HEK293 (cell line): Measurements from ENCODE around the gene CYP4F3.

Experiments used
- CTCF ChIA-PET: fragments of 350-600 bp; formaldehyde crosslinking; extraction: SDS; loops from one replicate; lab custom pipeline; 2021; ENCODE audit warnings: antibody characterized with exemption; lab: Yijun Ruan, JAX
- POLR2A ChIA-PET: fragments of 300-600 bp; formaldehyde crosslinking; extraction: SDS; loops from one replicate; lab custom pipeline; 2020; ENCODE audit warnings: antibody characterized with exemption, inconsistent platforms; lab: Yijun Ruan, JAX
- H3K27ac ChIP-seq: fragments of 200-500 bp; sonication (Bioruptor generic); 2 replicates; pipeline ENCODE4 v1.5.1; 2014; ENCODE audit warnings: low read depth, low read length, control low read depth, inconsistent platforms; ENCODE audit errors: extremely low read depth
- H3K36me3 ChIP-seq, 2 experiments: fragments of 200-500 bp in 1 of 2; sonication (Bioruptor generic) in 1 of 2; 1 replicate in 1 of 2; 2 replicates in 1 of 2; pipeline ENCODE4 v1.5.1; 2014 to 2017; ENCODE audit warnings: inconsistent platforms in 2 of 2, low read length in 2 of 2; ENCODE audit not compliant: control insufficient read depth in 2 of 2, insufficient read depth in 1 of 2
- H3K4me1 ChIP-seq: fragments of 200-500 bp; sonication (Bioruptor generic); 2 replicates; pipeline ENCODE4 v1.5.1; 2014; ENCODE audit warnings: mild to moderate bottlenecking, low read length, inconsistent platforms; ENCODE audit not compliant: control insufficient read depth, insufficient read depth
- H3K4me3 ChIP-seq: 2 replicates; pipeline ENCODE4 v1.5.1; 2011; ENCODE audit warnings: low read depth, mild to moderate bottlenecking, control low read depth, low read length, moderate library complexity
- H3K9me3 ChIP-seq: fragments of 200-500 bp; sonication (Bioruptor generic); 2 replicates; pipeline ENCODE4 v1.5.1; 2014; ENCODE audit warnings: low read depth, low read length, inconsistent platforms; ENCODE audit not compliant: control insufficient read depth, insufficient read depth
- GLIS2 ChIP-seq: fragments of 450-650 bp; formaldehyde crosslinking; IDR thresholded peaks from 2 replicates; pipeline ENCODE4 v1.5.1; 2016; ENCODE audit warnings: missing biosample characterization, missing genetic modification characterization
- KLF1 ChIP-seq: fragments of 450-650 bp; formaldehyde crosslinking; IDR thresholded peaks from 2 replicates; pipeline ENCODE4 v1.5.1; 2016; ENCODE audit warnings: missing biosample characterization, missing genetic modification characterization
- KLF7 ChIP-seq: fragments of 450-650 bp; formaldehyde crosslinking; IDR thresholded peaks from 2 replicates; pipeline ENCODE4 v1.5.1; 2016; ENCODE audit warnings: missing biosample characterization, missing genetic modification characterization, borderline replicate concordance
- PRDM1 ChIP-seq: fragments of 450-650 bp; formaldehyde crosslinking; IDR thresholded peaks from 2 replicates; pipeline ENCODE4; 2016; ENCODE audit warnings: missing biosample characterization, missing genetic modification characterization
- ZBTB48 ChIP-seq: fragments of 450-650 bp; formaldehyde crosslinking; IDR thresholded peaks from 2 replicates; pipeline ENCODE4 v1.5.1; 2016; ENCODE audit warnings: missing biosample characterization, missing genetic modification characterization
- ZFP41 ChIP-seq: fragments of 450-650 bp; formaldehyde crosslinking; IDR thresholded peaks from 2 replicates; pipeline ENCODE4 v1.5.1; 2016; ENCODE audit warnings: missing biosample characterization, missing genetic modification characterization, borderline replicate concordance
- ZIC2 ChIP-seq: fragments of 450-650 bp; formaldehyde crosslinking; IDR thresholded peaks from 2 replicates; pipeline ENCODE4 v1.5.1; 2016; ENCODE audit warnings: missing biosample characterization, missing genetic modification characterization
- ZNF10 ChIP-seq: fragments of 450-650 bp; formaldehyde crosslinking; IDR thresholded peaks from 2 replicates; pipeline ENCODE4 v1.5.1; 2017; ENCODE audit warnings: missing biosample characterization, missing genetic modification characterization
- ZNF138 ChIP-seq: fragments of 450-650 bp; formaldehyde crosslinking; IDR thresholded peaks from 2 replicates; pipeline ENCODE4 v1.5.1; 2016; ENCODE audit warnings: missing biosample characterization, missing genetic modification characterization, borderline replicate concordance
- ZNF169 ChIP-seq: fragments of 450-650 bp; formaldehyde crosslinking; IDR thresholded peaks from 2 replicates; pipeline ENCODE4 v1.5.1; 2016; ENCODE audit warnings: missing biosample characterization, missing genetic modification characterization
- ZNF184 ChIP-seq: fragments of 450-650 bp; IDR thresholded peaks from 2 replicates; pipeline ENCODE4 v1.5.1; 2018; ENCODE audit warnings: missing biosample characterization, mild to moderate bottlenecking, missing genetic modification characterization
- ZNF19 ChIP-seq: fragments of 450-650 bp; formaldehyde crosslinking; IDR thresholded peaks from 2 replicates; pipeline ENCODE4; 2016; ENCODE audit warnings: missing biosample characterization, missing genetic modification characterization, low read depth
- ZNF335 ChIP-seq: fragments of 450-650 bp; formaldehyde crosslinking; conservative IDR thresholded peaks from 2 replicates; pipeline ENCODE4 v1.5.1; 2016; ENCODE audit warnings: missing biosample characterization, missing genetic modification characterization
- ZNF510 ChIP-seq: fragments of 450-650 bp; formaldehyde crosslinking; IDR thresholded peaks from 2 replicates; pipeline ENCODE4 v1.5.1; 2018; ENCODE audit warnings: mild to moderate bottlenecking, missing genetic modification characterization, missing biosample characterization; ENCODE audit not compliant: insufficient replicate concordance
- ZNF558 ChIP-seq: fragments of 450-650 bp; formaldehyde crosslinking; IDR thresholded peaks from 2 replicates; pipeline ENCODE4 v1.5.1; 2016; ENCODE audit warnings: missing biosample characterization, missing genetic modification characterization
- ZNF571 ChIP-seq: fragments of 450-650 bp; formaldehyde crosslinking; IDR thresholded peaks from 2 replicates; pipeline ENCODE4 v1.5.0; 2017; ENCODE audit warnings: missing biosample characterization, missing genetic modification characterization
- ZNF585B ChIP-seq: fragments of 450-650 bp; formaldehyde crosslinking; IDR thresholded peaks from 2 replicates; pipeline ENCODE4 v1.5.1; 2016; ENCODE audit warnings: missing biosample characterization, missing genetic modification characterization
- ZSCAN16 ChIP-seq: fragments of 450-650 bp; formaldehyde crosslinking; IDR thresholded peaks from 2 replicates; pipeline ENCODE4 v1.5.1; 2016; ENCODE audit warnings: missing biosample characterization, missing genetic modification characterization
- TF ChIP-seq, protein P1 (sequence below): fragments of 450-650 bp; formaldehyde crosslinking; IDR thresholded peaks from 2 replicates; pipeline ENCODE4 v1.5.1; 2016; ENCODE audit warnings: missing biosample characterization, missing genetic modification characterization
- TF ChIP-seq, protein P2 (sequence below): fragments of 450-650 bp; formaldehyde crosslinking; IDR thresholded peaks from 2 replicates; pipeline ENCODE4 v1.5.1; 2016; ENCODE audit warnings: missing biosample characterization, missing genetic modification characterization
- TF ChIP-seq, protein P3 (sequence below): fragments of 450-650 bp; formaldehyde crosslinking; IDR thresholded peaks from 2 replicates; pipeline ENCODE4 v1.5.1; 2016; ENCODE audit warnings: missing biosample characterization, missing genetic modification characterization
- TF ChIP-seq, protein P4 (sequence below): fragments of 450-650 bp; formaldehyde crosslinking; optimal IDR thresholded peaks from 2 replicates; pipeline ENCODE3; 2016; ENCODE audit warnings: missing biosample characterization, mild to moderate bottlenecking, missing genetic modification characterization
- TF ChIP-seq, protein P5 (sequence below): fragments of 450-650 bp; formaldehyde crosslinking; IDR thresholded peaks from 2 replicates; pipeline ENCODE4 v1.5.1; 2017; ENCODE audit warnings: missing biosample characterization, missing genetic modification characterization
- TF ChIP-seq, protein P6 (sequence below): fragments of 450-650 bp; formaldehyde crosslinking; IDR thresholded peaks from 2 replicates; pipeline ENCODE4 v1.5.1; 2016; ENCODE audit warnings: missing biosample characterization, missing genetic modification characterization
- TF ChIP-seq, protein P7 (sequence below): fragments of 450-650 bp; formaldehyde crosslinking; IDR thresholded peaks from 2 replicates; pipeline ENCODE4 v1.5.1; 2016; ENCODE audit warnings: missing biosample characterization, missing genetic modification characterization, low read depth

The CYP4F3 gene

DNA sequence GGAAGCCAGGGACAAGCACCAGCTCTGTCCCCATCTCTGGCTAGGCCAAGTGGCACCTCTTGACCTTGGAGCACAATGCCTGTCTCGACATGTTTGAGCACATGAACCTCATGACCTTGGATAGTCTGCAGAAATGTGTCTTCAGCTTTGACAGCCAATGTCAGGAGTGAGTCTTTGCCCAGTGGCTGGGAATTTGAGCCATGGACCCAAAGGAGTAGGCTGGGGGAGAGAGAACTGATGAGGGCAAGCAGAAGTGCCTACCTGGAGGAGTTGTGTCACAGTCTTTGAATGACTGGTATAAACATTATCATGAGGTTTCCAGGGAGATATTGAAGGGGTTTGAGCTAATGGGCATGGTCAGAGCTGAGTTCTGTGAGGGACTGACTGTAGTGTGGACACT lies 25.5 kb downstream of the CYP4F3 start (continued):
- TF ChIP-seq, protein P1, sequence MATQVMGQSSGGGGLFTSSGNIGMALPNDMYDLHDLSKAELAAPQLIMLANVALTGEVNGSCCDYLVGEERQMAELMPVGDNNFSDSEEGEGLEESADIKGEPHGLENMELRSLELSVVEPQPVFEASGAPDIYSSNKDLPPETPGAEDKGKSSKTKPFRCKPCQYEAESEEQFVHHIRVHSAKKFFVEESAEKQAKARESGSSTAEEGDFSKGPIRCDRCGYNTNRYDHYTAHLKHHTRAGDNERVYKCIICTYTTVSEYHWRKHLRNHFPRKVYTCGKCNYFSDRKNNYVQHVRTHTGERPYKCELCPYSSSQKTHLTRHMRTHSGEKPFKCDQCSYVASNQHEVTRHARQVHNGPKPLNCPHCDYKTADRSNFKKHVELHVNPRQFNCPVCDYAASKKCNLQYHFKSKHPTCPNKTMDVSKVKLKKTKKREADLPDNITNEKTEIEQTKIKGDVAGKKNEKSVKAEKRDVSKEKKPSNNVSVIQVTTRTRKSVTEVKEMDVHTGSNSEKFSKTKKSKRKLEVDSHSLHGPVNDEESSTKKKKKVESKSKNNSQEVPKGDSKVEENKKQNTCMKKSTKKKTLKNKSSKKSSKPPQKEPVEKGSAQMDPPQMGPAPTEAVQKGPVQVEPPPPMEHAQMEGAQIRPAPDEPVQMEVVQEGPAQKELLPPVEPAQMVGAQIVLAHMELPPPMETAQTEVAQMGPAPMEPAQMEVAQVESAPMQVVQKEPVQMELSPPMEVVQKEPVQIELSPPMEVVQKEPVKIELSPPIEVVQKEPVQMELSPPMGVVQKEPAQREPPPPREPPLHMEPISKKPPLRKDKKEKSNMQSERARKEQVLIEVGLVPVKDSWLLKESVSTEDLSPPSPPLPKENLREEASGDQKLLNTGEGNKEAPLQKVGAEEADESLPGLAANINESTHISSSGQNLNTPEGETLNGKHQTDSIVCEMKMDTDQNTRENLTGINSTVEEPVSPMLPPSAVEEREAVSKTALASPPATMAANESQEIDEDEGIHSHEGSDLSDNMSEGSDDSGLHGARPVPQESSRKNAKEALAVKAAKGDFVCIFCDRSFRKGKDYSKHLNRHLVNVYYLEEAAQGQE (tag by site-specific recombination) = no peak
- TF ChIP-seq ZFP41 (tag by site-specific recombination) (no peak), ZNF335 (tag by site-specific recombination) (no peak), ZNF10 (no peak), ZNF138 (tag by site-specific recombination) (no peak), ZBTB48 (tag by site-specific recombination) (no peak), ZNF169 (tag by site-specific recombination) (no peak)
- TF ChIP-seq, protein P2, sequence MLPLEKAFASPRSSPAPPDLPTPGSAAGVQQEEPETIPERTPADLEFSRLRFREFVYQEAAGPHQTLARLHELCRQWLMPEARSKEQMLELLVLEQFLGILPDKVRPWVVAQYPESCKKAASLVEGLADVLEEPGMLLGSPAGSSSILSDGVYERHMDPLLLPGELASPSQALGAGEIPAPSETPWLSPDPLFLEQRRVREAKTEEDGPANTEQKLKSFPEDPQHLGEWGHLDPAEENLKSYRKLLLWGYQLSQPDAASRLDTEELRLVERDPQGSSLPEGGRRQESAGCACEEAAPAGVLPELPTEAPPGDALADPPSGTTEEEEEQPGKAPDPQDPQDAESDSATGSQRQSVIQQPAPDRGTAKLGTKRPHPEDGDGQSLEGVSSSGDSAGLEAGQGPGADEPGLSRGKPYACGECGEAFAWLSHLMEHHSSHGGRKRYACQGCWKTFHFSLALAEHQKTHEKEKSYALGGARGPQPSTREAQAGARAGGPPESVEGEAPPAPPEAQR (tag by site-specific recombination) = no peak
- TF ChIP-seq, protein P3, sequence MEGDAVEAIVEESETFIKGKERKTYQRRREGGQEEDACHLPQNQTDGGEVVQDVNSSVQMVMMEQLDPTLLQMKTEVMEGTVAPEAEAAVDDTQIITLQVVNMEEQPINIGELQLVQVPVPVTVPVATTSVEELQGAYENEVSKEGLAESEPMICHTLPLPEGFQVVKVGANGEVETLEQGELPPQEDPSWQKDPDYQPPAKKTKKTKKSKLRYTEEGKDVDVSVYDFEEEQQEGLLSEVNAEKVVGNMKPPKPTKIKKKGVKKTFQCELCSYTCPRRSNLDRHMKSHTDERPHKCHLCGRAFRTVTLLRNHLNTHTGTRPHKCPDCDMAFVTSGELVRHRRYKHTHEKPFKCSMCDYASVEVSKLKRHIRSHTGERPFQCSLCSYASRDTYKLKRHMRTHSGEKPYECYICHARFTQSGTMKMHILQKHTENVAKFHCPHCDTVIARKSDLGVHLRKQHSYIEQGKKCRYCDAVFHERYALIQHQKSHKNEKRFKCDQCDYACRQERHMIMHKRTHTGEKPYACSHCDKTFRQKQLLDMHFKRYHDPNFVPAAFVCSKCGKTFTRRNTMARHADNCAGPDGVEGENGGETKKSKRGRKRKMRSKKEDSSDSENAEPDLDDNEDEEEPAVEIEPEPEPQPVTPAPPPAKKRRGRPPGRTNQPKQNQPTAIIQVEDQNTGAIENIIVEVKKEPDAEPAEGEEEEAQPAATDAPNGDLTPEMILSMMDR = no peak

DNA sequence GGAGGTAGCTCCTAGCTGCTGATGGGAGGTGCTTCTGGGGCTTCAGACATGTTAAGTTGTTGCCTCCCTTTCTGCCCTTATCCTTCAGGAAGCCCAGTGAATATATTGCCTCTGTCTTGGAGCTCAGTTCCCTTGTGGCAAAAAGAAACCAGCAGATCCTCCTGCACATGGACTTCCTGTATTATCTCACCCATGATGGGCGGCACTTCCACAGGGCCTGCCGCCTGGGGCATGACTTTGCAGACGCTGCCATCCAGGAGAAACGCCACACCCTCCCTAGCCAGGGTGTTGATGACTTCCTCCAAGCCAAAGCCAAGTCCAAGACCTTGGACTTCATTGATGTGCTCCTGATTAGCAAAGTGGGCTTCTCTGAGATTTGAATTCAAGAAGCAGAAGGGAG lies 26.2 kb downstream of the CYP4F3 start:
- Histone ChIP-seq H3K27ac (no peak overlapping the region), H3K36me3 (no peaks in the 10 kb centered on the region), H3K9me3 (no peaks in the 10 kb centered on the region), H3K4me1 (no peaks in the 10 kb centered on the region), H3K4me3 (no peak overlapping the region)
- ChIA-PET CTCF (no interaction called here), POLR2A (no interaction called here)
- TF ChIP-seq ZNF571 (tag by site-specific recombination) (no peak), ZNF335 (tag by site-specific recombination) (no peak), KLF1 (tag by site-specific recombination) (no peak), ZIC2 (tag by site-specific recombination) (no peak), ZNF585B (tag by site-specific recombination) (no peak), ZNF19 (tag by site-specific recombination) (no peak), KLF7 (tag by site-specific recombination) (no peak), ZNF558 (tag by site-specific recombination) (no peak), PRDM1 (tag by site-specific recombination) (no peak), ZSCAN16 (tag by site-specific recombination) (no peak), GLIS2 (tag by site-specific recombination) (no peak), ZNF510 (tag by site-specific recombination) (no peak), ZNF184 (tag by site-specific recombination) (no peak)
- TF ChIP-seq, protein P4, sequence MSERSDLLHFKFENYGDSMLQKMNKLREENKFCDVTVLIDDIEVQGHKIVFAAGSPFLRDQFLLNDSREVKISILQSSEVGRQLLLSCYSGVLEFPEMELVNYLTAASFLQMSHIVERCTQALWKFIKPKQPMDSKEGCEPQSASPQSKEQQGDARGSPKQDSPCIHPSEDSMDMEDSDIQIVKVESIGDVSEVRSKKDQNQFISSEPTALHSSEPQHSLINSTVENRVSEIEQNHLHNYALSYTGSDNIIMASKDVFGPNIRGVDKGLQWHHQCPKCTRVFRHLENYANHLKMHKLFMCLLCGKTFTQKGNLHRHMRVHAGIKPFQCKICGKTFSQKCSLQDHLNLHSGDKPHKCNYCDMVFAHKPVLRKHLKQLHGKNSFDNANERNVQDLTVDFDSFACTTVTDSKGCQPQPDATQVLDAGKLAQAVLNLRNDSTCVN (tag by site-specific recombination) = no peak
- TF ChIP-seq, protein P5, sequence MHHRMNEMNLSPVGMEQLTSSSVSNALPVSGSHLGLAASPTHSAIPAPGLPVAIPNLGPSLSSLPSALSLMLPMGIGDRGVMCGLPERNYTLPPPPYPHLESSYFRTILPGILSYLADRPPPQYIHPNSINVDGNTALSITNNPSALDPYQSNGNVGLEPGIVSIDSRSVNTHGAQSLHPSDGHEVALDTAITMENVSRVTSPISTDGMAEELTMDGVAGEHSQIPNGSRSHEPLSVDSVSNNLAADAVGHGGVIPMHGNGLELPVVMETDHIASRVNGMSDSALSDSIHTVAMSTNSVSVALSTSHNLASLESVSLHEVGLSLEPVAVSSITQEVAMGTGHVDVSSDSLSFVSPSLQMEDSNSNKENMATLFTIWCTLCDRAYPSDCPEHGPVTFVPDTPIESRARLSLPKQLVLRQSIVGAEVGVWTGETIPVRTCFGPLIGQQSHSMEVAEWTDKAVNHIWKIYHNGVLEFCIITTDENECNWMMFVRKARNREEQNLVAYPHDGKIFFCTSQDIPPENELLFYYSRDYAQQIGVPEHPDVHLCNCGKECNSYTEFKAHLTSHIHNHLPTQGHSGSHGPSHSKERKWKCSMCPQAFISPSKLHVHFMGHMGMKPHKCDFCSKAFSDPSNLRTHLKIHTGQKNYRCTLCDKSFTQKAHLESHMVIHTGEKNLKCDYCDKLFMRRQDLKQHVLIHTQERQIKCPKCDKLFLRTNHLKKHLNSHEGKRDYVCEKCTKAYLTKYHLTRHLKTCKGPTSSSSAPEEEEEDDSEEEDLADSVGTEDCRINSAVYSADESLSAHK (tag by site-specific recombination) = no peak
- TF ChIP-seq, protein P6, sequence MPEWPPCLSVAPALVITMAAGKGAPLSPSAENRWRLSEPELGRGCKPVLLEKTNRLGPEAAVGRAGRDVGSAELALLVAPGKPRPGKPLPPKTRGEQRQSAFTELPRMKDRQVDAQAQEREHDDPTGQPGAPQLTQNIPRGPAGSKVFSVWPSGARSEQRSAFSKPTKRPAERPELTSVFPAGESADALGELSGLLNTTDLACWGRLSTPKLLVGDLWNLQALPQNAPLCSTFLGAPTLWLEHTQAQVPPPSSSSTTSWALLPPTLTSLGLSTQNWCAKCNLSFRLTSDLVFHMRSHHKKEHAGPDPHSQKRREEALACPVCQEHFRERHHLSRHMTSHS (tag by site-specific recombination) = no peak
- TF ChIP-seq, protein P7, sequence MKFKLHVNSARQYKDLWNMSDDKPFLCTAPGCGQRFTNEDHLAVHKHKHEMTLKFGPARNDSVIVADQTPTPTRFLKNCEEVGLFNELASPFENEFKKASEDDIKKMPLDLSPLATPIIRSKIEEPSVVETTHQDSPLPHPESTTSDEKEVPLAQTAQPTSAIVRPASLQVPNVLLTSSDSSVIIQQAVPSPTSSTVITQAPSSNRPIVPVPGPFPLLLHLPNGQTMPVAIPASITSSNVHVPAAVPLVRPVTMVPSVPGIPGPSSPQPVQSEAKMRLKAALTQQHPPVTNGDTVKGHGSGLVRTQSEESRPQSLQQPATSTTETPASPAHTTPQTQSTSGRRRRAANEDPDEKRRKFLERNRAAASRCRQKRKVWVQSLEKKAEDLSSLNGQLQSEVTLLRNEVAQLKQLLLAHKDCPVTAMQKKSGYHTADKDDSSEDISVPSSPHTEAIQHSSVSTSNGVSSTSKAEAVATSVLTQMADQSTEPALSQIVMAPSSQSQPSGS = no peak
